Astrocyte of the cerebellum (primary cell): ENCODE results near the gene CEBPB.

Source experiments
- DNase-seq: peaks from one replicate; pipeline ENCODE4 v3.0.0-alpha.2; 2011; ENCODE audit warnings: low read depth
- H3K4me3 ChIP-seq: 2 replicates; pipeline ENCODE4 v1.5.1; 2011; ENCODE audit warnings: mild to moderate bottlenecking, low read depth, low read length, moderate library complexity
- CTCF ChIP-seq: IDR thresholded peaks from 2 replicates; pipeline ENCODE4 v1.5.1; 2012; ENCODE audit warnings: low read length, low read depth, moderate library complexity, mild to moderate bottlenecking; ENCODE audit errors: missing control alignments
- in situ Hi-C: cut with HindIII; loops from 2 replicates; pipeline ENCODE4 v1.10.0; 2017; ENCODE audit warnings: low sequenced_read_pairs

Gene CEBPB

DNA sequence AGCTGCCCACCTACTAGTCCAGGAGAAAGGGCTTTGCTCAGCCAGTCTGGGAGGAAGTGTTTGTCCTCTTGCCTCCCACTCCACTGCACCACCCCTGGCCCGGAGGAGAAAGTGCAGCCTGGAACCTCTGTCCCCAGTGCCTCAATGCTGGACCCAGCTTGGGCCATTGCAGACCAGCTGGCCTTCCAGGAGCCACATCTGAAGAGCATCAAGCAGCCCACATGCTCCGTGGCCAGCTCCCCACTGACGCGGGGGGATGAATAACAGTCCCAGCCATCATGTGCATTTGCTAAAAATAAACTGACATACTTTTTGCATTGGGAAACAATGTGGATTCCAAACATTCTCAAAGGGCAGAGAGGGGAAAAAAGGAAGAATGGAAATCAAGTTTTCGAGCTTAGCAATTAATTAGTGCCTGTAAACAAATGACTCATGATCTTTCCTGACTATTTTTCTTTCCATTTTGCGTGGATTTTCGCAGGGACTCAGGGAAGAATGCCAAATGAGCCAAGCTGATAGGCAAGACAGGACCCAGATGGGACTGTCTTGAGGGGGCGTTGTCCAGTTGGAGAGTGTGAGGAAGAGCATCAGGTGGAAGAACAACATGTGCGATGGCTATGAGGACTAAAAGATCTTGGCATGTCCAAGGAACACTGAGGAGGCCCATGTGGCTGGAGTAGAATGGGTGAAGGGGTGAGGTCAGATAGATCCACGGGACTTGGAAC is 34.1 kb downstream of the CEBPB start:
- in situ Hi-C loops = no loop called here
- no peak overlapping the region for H3K4me3 ChIP-seq
- TF ChIP-seq CTCF = peak; percentile 44
- peak; percentile 74 for DNase-seq

- TF ChIP-seq CTCF = no peak
- in situ Hi-C loops = no loop called here
- H3K4me3 ChIP-seq = no peak overlapping the region
- DNase-seq = no peak
Measured at GRCh38 chr20:50226093-50226974, 35.7 kb downstream of the CEBPB start.

DNA sequence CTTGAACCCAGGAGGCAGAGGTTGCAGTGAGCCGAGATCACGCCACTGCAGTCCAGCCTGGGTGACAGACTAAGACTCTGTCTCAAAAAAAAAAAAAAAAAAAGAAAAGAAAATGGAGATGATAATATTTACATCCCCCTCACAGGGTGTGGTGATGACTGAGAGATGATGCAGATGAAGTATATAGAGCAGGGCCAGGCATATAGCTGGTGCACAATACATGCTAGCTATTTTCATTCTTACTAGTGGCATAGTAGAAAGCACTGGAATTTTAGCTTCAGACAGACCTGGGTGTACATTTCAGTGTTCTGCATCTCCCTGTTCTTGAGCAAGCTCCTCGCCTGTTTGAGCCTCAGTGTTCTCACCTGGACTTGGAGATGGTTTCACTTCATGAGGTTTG is 36.9 kb downstream of the CEBPB start:
- H3K4me3 ChIP-seq = no peak overlapping the region
- in situ Hi-C loops = no loop called here
- no peak for DNase-seq
- no peak for TF ChIP-seq CTCF

DNA sequence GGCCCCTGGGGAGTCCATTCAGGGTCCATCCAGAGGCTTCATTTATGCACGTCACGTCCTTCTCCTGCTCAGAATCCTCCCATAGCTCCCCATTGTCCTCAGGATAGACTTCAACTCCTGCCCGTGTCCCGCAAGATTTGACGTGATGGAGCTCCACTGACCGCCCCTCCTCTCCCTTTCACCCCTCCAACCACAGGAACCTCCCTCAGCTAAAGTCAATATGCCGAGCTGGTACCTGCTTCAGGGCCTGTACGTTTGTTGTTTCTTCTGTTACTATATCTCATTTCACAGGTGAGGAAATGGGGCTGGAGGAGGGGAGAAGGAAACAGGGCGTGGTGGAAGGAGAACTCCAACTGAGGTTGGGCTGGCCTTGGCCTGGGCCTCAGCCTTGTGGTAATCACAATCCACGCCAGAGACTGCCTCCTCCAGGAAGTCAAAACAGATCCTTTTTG is 38.6 kb downstream of the CEBPB start:
- TF ChIP-seq CTCF = no peak
- H3K4me3 ChIP-seq = no peak overlapping the region
- in situ Hi-C loops = no loop called here
- no peak for DNase-seq

DNA sequence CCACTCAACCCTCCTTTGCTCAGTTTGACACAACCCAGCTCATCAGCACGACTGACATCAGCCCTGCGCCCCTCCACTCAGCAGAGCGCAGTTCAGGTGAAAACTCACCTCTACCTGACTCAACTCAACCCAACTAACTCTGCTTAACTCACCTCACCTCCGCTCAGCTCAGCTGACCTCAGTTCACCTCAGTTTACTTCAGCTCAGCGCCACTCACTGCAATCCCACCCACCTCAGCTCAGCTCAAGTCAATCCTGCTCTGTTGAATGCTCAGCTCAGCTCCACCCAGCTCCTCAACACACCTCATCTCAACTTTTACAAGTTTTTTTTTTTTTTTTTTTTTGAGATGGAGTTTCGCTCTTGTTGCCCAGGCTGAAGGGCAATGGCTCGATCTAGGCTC is 39.6 kb downstream of the CEBPB start:
- no peak overlapping the region for H3K4me3 ChIP-seq
- no peak for DNase-seq
- in situ Hi-C loops = no loop called here
- TF ChIP-seq CTCF = no peak

DNA sequence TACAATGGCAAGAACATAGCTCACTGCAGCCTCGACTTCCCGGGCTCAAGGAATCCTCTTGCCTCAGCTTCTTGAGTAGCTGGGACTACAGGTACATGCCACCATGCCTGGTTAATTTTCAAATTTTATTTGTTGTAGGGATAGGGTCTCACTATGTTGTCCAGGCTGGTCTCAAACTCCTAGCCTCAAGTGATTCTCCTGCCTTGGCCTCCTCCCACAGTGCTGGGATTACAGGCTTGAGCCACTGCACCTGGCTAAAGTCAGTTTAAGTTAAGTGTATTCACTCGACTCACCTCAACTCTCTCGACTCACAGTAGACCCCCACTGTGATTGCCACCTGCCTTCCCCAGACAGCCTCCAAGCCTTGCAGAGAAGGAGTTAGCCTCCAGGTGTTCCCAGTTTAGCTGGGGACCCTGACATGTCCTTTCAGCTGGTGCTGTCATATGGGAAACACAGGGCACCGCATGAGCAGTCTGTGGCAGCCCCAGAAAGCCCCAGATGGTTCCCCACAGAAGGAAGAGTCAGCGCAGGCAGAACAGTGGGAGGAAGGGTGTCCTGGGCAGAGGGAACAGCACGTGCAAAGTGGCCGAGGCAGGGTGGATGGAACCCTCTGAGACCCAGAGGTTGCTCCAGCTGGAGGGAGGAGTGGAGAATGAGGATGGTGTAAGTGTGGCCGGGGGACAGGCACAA is 40.4 kb downstream of the CEBPB start:
- H3K4me3 ChIP-seq = no peak overlapping the region
- in situ Hi-C loops = no loop called here
- DNase-seq = no peak
- TF ChIP-seq CTCF = no peak
